ENCODE data around the gene GIT2.

Gene GIT2

DNA sequence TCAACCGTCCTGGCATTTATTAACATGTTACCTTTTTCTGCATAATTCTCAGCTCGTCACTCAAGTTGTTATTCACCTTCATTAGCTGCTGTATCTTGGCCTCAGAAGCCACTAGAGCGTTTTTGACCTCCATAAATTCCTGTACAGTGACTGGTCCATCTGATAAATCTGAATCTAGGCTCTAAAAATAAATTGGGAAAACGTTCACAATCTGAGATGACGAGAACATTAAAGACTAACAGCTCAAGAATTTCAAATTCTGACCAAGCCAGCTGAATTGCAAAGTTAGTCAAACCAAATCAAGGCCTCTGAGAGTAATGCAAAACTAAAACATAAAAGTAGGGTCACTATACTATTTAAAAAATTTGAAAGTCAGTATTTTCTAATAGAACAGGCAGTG is 45.0 kb downstream of the GIT2 start:
- peaks cover 21 to 81% (median 64%) of the 10 kb centered on the region in 5 donors for H3K36me3 ChIP-seq (ENCODE audit: control insufficient read depth in 5 of 5, insufficient read depth in 5 of 5, low read length in 5 of 5)
- no peak overlapping the region for H3K4me3 ChIP-seq (ENCODE audit: low read depth in 1 of 5, low read length in 5 of 5)
- H3K4me1 ChIP-seq (ENCODE audit: control insufficient read depth in 5 of 5, insufficient read depth in 5 of 5, low read length in 5 of 5) = peaks cover 0 to 38% (median 24%) of the 10 kb centered on the region in 5 donors
- H3K27me3 ChIP-seq (ENCODE audit: control insufficient read depth in 5 of 5, insufficient read depth in 4 of 5, low read length in 5 of 5) = no peaks in the 10 kb centered on the region
- H3K27ac ChIP-seq (ENCODE audit: low read depth, low read length) = no peak overlapping the region
- H3K9me3 ChIP-seq (ENCODE audit: control insufficient read depth in 5 of 5, low read length in 5 of 5) = no peaks in the 10 kb centered on the region
- no peak overlapping the region for H3K9ac ChIP-seq (ENCODE audit: low read length in 5 of 5)

DNA sequence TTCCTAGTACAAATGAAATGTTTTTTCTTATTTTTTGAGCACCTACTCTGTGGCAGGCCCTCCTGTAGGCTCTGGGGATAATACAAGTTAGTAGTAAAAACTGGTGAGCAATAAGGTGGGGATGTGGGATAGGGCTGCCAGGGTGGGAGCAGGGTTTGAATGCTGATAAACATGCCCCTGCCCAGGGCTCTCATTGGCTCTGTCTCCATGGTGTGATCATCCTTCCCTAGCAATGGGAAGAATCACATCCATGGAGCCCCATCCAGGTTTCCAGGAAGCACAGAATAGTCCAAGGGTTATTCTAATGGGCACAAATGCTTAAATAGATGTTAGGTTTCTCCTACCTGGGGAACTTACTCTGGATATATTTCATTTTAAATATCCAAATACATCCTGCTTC is 45.5 kb downstream of the GIT2 start:
- Histone ChIP-seq H3K4me3 (ENCODE audit: low read depth in 1 of 5, low read length in 5 of 5) (no peak overlapping the region), H3K9me3 (ENCODE audit: control insufficient read depth in 5 of 5, low read length in 5 of 5) (no peaks in the 10 kb centered on the region), H3K27ac (ENCODE audit: low read depth, low read length) (peak overlapping the region; percentile 3), H3K27me3 (ENCODE audit: control insufficient read depth in 5 of 5, insufficient read depth in 4 of 5, low read length in 5 of 5) (no peaks in the 10 kb centered on the region), H3K36me3 (ENCODE audit: control insufficient read depth in 5 of 5, insufficient read depth in 5 of 5, low read length in 5 of 5) (peaks cover 20 to 77% (median 61%) of the 10 kb centered on the region in 5 donors), H3K4me1 (ENCODE audit: control insufficient read depth in 5 of 5, insufficient read depth in 5 of 5, low read length in 5 of 5) (peaks cover 0 to 38% (median 26%) of the 10 kb centered on the region in 5 donors), H3K9ac (ENCODE audit: low read length in 5 of 5) (no peak overlapping the region)

DNA sequence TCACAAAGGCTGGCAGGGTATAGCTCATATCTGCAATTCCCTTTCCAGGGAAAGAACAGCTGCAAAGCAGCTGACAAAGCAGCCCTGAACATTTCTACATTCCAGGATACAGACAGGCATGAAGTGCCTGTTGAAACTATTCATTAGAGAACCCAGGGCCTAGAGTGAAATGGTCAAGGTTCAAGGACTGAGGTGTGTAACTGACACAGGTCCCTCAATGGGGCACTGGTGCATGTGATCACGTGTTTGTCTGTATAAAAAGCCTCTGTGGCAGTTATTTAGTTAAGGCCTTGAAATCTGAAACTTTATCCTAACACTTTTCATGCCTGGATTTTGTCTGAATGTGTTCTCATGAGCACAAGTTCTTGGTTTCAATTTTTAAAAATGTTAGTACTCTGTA is 47.1 kb downstream of the GIT2 start:
- no peak overlapping the region for H3K27ac ChIP-seq (ENCODE audit: low read depth, low read length)
- peaks cover 20 to 80% (median 65%) of the 10 kb centered on the region in 5 donors for H3K36me3 ChIP-seq (ENCODE audit: control insufficient read depth in 5 of 5, insufficient read depth in 5 of 5, low read length in 5 of 5)

DNA sequence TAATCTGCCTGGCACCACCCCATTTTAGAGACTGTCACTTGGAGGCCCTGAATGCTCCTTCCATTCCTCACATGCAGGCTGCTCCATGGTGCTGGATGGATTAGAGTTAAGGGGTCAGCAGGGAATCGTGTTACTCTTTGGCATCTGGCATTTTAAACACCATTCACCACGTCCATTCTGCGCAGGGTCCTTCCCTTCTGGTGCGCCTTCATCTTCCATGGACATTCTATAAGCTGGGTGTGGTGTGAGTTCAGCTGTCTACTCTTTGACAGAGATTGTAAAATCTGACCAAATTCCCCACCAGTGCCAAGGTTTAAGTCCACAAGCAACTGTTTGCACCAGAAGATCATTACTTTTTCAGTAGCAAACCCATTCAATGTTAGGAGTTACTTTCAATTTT is 47.8 kb downstream of the GIT2 start:
- H3K4me3 ChIP-seq (ENCODE audit: low read depth in 1 of 5, low read length in 5 of 5) = no peak overlapping the region
- H3K27ac ChIP-seq (ENCODE audit: low read depth, low read length) = no peak overlapping the region
- no peaks in the 10 kb centered on the region for H3K27me3 ChIP-seq (ENCODE audit: control insufficient read depth in 5 of 5, insufficient read depth in 4 of 5, low read length in 5 of 5)
- H3K36me3 ChIP-seq (ENCODE audit: control insufficient read depth in 5 of 5, insufficient read depth in 5 of 5, low read length in 5 of 5) = peaks cover 18 to 79% (median 60%) of the 10 kb centered on the region in 5 donors
- H3K9me3 ChIP-seq (ENCODE audit: control insufficient read depth in 5 of 5, low read length in 5 of 5) = no peaks in the 10 kb centered on the region
- peaks cover 0 to 45% (median 28%) of the 10 kb centered on the region in 5 donors for H3K4me1 ChIP-seq (ENCODE audit: control insufficient read depth in 5 of 5, insufficient read depth in 5 of 5, low read length in 5 of 5)
- H3K9ac ChIP-seq (ENCODE audit: low read length in 5 of 5) = peak overlapping the region in 1 of 5 donors; percentile 2

More for the DNA sequence above, 47.1 kb downstream of the GIT2 start:
- no peak overlapping the region for H3K9ac ChIP-seq (ENCODE audit: low read length in 5 of 5)
- H3K4me1 ChIP-seq (ENCODE audit: control insufficient read depth in 5 of 5, insufficient read depth in 5 of 5, low read length in 5 of 5) = peaks cover 0 to 45% (median 28%) of the 10 kb centered on the region in 5 donors
- no peaks in the 10 kb centered on the region for H3K9me3 ChIP-seq (ENCODE audit: control insufficient read depth in 5 of 5, low read length in 5 of 5)
- no peaks in the 10 kb centered on the region for H3K27me3 ChIP-seq (ENCODE audit: control insufficient read depth in 5 of 5, insufficient read depth in 4 of 5, low read length in 5 of 5)
- no peak overlapping the region for H3K4me3 ChIP-seq (ENCODE audit: low read depth in 1 of 5, low read length in 5 of 5)

DNA sequence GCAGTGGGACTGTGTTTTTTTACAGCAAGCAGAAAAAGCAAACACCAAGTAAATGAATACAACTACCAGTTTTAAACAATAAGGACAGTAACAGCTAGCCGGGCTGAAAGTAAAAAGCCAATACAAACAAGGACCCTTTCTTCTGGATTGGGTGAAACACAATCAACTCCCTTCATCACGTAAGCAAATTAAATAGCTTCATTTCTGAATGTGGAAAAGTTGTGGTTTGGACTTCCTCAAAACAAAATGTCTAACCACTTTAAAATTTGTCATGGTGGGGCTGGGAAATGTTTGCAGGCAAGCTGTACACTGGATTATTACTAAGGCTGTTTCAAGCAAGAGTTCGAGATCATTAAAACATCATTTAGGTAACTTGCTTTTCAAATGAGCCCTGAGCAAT is 48.6 kb downstream of the GIT2 start:
- peaks cover 20 to 75% (median 54%) of the 10 kb centered on the region in 5 donors for H3K36me3 ChIP-seq (ENCODE audit: control insufficient read depth in 5 of 5, insufficient read depth in 5 of 5, low read length in 5 of 5)
- no peak overlapping the region for H3K4me3 ChIP-seq (ENCODE audit: low read depth in 1 of 5, low read length in 5 of 5)
- H3K4me1 ChIP-seq (ENCODE audit: control insufficient read depth in 5 of 5, insufficient read depth in 5 of 5, low read length in 5 of 5) = peaks cover 0 to 41% (median 28%) of the 10 kb centered on the region in 5 donors
- H3K9me3 ChIP-seq (ENCODE audit: control insufficient read depth in 5 of 5, low read length in 5 of 5) = no peaks in the 10 kb centered on the region
- no peaks in the 10 kb centered on the region for H3K27me3 ChIP-seq (ENCODE audit: control insufficient read depth in 5 of 5, insufficient read depth in 4 of 5, low read length in 5 of 5)
- no peak overlapping the region for H3K9ac ChIP-seq (ENCODE audit: low read length in 5 of 5)
- H3K27ac ChIP-seq (ENCODE audit: low read depth, low read length) = no peak overlapping the region

DNA sequence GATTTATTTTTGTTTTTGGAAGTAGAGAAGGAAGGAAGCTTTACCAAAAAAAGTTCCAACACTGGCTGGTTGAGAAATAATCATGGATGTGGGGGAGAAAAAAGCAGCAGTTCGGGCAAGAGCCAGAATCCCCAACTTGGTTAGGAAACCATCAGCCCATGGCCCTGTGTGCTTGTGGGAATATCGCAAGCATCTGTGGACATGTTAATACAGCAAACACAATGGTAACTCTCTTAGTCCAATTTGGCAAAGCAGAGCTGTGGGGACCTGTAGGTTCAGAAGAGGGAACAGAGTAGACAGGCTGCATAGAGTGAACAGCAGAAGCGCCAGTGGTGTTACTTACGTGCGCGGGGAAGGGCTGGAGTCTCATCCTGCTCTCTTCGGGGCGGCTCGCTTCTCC is 49.3 kb downstream of the GIT2 start:
- no peaks in the 10 kb centered on the region for H3K9me3 ChIP-seq (ENCODE audit: control insufficient read depth in 5 of 5, low read length in 5 of 5)
- H3K4me1 ChIP-seq (ENCODE audit: control insufficient read depth in 5 of 5, insufficient read depth in 5 of 5, low read length in 5 of 5) = peaks cover 0 to 36% (median 28%) of the 10 kb centered on the region in 5 donors
- peak overlapping the region in 2 of 5 donors; percentile 44 to 59 for H3K9ac ChIP-seq (ENCODE audit: low read length in 5 of 5)
- no peaks in the 10 kb centered on the region for H3K27me3 ChIP-seq (ENCODE audit: control insufficient read depth in 5 of 5, insufficient read depth in 4 of 5, low read length in 5 of 5)
- H3K27ac ChIP-seq (ENCODE audit: low read depth, low read length) = no peak overlapping the region
- H3K4me3 ChIP-seq (ENCODE audit: low read depth in 1 of 5, low read length in 5 of 5) = no peak overlapping the region
- H3K36me3 ChIP-seq (ENCODE audit: control insufficient read depth in 5 of 5, insufficient read depth in 5 of 5, low read length in 5 of 5) = peaks cover 21 to 71% (median 48%) of the 10 kb centered on the region in 5 donors

DNA sequence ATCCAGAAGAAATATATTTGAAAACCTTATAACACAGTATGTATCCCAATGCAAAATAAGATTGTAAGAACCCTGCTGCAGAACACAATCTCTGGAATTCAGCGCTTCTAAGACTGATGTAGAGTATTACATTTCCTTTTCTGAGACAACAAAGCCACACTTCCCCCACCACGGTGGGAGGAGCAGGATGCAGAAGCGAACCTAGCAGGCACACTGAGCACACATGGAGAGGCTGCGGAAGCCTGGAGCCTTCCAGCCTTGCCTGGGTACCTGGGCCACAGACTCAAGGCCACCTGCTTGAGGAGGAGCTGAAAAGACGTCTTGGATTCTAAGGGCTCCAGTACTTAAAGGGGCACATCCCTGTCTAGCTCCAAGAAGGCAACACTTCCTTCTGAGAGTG is 49.7 kb downstream of the GIT2 start:
- Histone ChIP-seq H3K36me3 (ENCODE audit: control insufficient read depth in 5 of 5, insufficient read depth in 5 of 5, low read length in 5 of 5) (peaks cover 20 to 67% (median 44%) of the 10 kb centered on the region in 5 donors), H3K27ac (ENCODE audit: low read depth, low read length) (no peak overlapping the region), H3K4me3 (ENCODE audit: low read depth in 1 of 5, low read length in 5 of 5) (no peak overlapping the region), H3K9me3 (ENCODE audit: control insufficient read depth in 5 of 5, low read length in 5 of 5) (no peaks in the 10 kb centered on the region), H3K4me1 (ENCODE audit: control insufficient read depth in 5 of 5, insufficient read depth in 5 of 5, low read length in 5 of 5) (peaks cover 0 to 36% (median 28%) of the 10 kb centered on the region in 5 donors), H3K27me3 (ENCODE audit: control insufficient read depth in 5 of 5, insufficient read depth in 4 of 5, low read length in 5 of 5) (no peaks in the 10 kb centered on the region), H3K9ac (ENCODE audit: low read length in 5 of 5) (peak overlapping the region in 2 of 5 donors; percentile 44 to 59)

DNA sequence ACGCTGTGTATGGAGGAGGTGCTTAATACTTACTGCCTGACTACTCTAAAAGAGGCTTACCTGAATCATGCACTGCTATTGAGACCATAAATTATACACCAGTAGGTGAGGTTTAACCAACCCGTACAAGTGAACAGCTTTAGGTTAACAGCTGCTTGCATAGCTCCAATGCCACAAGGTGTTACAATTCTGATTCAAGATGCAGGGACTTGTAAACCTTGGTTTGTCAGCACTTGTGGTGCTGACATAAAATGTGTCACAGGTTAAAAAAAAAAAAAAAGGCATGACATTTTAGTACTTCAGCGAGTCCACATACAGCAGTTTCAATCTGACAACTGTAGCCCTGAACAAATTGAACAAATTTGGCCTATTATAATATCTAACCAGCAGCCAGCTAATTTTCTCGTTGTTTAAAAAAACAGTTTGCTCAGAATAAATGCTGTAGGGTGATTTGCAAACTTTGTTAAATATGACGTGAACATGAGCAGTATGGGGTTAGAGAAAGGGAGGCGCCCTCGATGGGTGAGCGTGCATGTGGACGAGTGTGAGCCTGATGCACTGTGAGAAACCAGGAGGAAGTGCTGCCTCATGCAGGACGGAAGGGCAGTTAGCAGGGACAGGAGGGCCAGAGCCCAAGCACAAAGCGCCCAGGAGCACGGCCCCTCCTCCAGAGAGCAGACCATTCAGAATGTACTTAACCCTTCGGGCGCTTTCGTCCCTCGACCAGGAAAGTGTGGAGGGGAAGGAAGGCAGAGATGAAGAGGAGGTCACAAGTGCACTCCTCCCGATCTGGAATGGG is 51.4 kb downstream of the GIT2 start:
- Histone ChIP-seq H3K27ac (ENCODE audit: low read depth, low read length) (no peak overlapping the region), H3K4me3 (ENCODE audit: low read depth in 1 of 5, low read length in 5 of 5) (no peak overlapping the region), H3K9ac (ENCODE audit: low read length in 5 of 5) (peak overlapping the region in 1 of 5 donors; percentile 35), H3K36me3 (ENCODE audit: control insufficient read depth in 5 of 5, insufficient read depth in 5 of 5, low read length in 5 of 5) (peaks cover 8 to 60% (median 32%) of the 10 kb centered on the region in 5 donors), H3K9me3 (ENCODE audit: control insufficient read depth in 5 of 5, low read length in 5 of 5) (no peaks in the 10 kb centered on the region), H3K4me1 (ENCODE audit: control insufficient read depth in 5 of 5, insufficient read depth in 5 of 5, low read length in 5 of 5) (peaks cover 0 to 36% (median 28%) of the 10 kb centered on the region in 5 donors), H3K27me3 (ENCODE audit: control insufficient read depth in 5 of 5, insufficient read depth in 4 of 5, low read length in 5 of 5) (no peaks in the 10 kb centered on the region)

DNA sequence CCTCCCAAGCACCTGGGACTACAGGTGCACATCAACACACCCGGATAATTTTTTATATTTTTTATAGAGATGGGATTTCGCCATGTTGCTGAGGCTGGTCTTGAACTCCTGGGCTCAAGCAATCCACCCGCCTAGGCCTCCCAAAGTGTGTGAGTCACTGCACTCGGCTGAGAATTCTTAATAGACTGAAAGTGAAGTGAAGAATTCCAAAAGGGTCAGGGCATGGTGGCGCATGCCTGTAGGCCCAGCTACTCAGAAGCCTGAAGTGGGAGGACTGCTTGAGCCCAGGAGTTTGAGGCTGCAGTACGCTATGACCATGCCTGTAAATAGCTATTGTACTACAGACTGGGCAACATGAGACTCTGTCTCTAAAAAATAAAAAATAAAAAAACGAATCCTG is 52.4 kb downstream of the GIT2 start:
- H3K9me3 ChIP-seq (ENCODE audit: control insufficient read depth in 5 of 5, low read length in 5 of 5) = no peaks in the 10 kb centered on the region
- peaks cover 8 to 56% (median 35%) of the 10 kb centered on the region in 5 donors for H3K36me3 ChIP-seq (ENCODE audit: control insufficient read depth in 5 of 5, insufficient read depth in 5 of 5, low read length in 5 of 5)
- no peak overlapping the region for H3K4me3 ChIP-seq (ENCODE audit: low read depth in 1 of 5, low read length in 5 of 5)
- H3K27ac ChIP-seq (ENCODE audit: low read depth, low read length) = no peak overlapping the region
- H3K27me3 ChIP-seq (ENCODE audit: control insufficient read depth in 5 of 5, insufficient read depth in 4 of 5, low read length in 5 of 5) = no peaks in the 10 kb centered on the region
- peaks cover 0 to 34% (median 24%) of the 10 kb centered on the region in 5 donors for H3K4me1 ChIP-seq (ENCODE audit: control insufficient read depth in 5 of 5, insufficient read depth in 5 of 5, low read length in 5 of 5)
- no peak overlapping the region for H3K9ac ChIP-seq (ENCODE audit: low read length in 5 of 5)

DNA sequence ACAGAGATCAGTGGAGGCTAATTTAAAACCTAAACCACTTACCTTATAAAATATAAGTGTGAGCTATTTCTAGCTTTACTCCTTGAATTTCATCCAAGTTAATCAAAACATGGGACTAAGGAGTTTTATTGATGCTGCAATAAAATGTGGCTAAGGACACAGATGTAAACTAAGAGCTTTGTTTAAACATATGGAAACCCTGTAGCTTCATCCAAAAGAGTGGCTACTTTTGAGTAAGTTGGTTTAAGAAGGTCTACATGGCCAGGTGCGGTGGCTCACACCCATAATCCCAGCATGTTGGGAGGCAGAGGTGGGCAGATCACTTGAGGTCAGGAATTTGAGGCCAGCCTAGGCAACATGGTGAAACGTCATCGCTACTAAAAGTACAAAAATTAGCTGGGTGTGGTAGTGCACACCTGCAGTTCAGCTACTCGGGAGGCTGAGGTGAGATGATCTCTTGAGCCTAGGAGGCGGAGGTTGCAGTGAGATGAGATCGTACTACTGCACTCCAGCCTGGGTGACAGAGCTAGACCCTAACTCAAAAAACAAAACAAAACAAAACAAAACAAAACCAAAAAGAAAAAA is 55.7 kb downstream of the GIT2 start:
- peaks cover 0 to 19% (median 0%) of the 10 kb centered on the region in 5 donors for H3K4me1 ChIP-seq (ENCODE audit: control insufficient read depth in 5 of 5, insufficient read depth in 5 of 5, low read length in 5 of 5)
- H3K4me3 ChIP-seq (ENCODE audit: low read depth in 1 of 5, low read length in 5 of 5) = no peak overlapping the region
- no peaks in the 10 kb centered on the region for H3K27me3 ChIP-seq (ENCODE audit: control insufficient read depth in 5 of 5, insufficient read depth in 4 of 5, low read length in 5 of 5)
- H3K27ac ChIP-seq (ENCODE audit: low read depth, low read length) = no peak overlapping the region
- H3K36me3 ChIP-seq (ENCODE audit: control insufficient read depth in 5 of 5, insufficient read depth in 5 of 5, low read length in 5 of 5) = peaks cover 19 to 72% (median 51%) of the 10 kb centered on the region in 5 donors
- no peak overlapping the region for H3K9ac ChIP-seq (ENCODE audit: low read length in 5 of 5)
- no peaks in the 10 kb centered on the region for H3K9me3 ChIP-seq (ENCODE audit: control insufficient read depth in 5 of 5, low read length in 5 of 5)
